Vagina (tissue), 2 donors: ENCODE data around the gene RFWD3. TPM values are rescaled to one million over a fixed set of nuclear protein-coding genes. Genes with fewer than 3 reads are reported as not detected.

Experiments
- DNase-seq, 2 donors: peaks; one replicate each; pipeline ENCODE4 v3.0.0-alpha.2; 2017; ENCODE audit errors: extremely low spot score in 2 of 2
- H3K27ac ChIP-seq: fragments of 200-600 bp; sonication (generic); one replicate; pipeline ENCODE4 v1.5.1; 2019
- H3K27me3 ChIP-seq: fragments of 200-600 bp; sonication (generic); one replicate; pipeline ENCODE4 v1.5.1; 2019
- H3K36me3 ChIP-seq, 2 donors: fragments of 200-600 bp; sonication (generic); one replicate each; pipeline ENCODE4 v1.5.1; 2017 to 2019
- H3K4me1 ChIP-seq: fragments of 200-600 bp; sonication (generic); one replicate; pipeline ENCODE4 v1.5.1; 2019
- H3K4me3 ChIP-seq, 2 donors: fragments of 200-600 bp; sonication (generic); 1 replicate in 1 of 2; 2 replicates in 1 of 2; pipeline ENCODE4 v1.5.1; 2016 to 2019
- H3K9me3 ChIP-seq: fragments of 200-600 bp; sonication (generic); one replicate; pipeline ENCODE4 v1.5.1; 2019
- CTCF ChIP-seq, 3 experiments: fragments of 450-650 bp in 2 of 3; fragments of 200-600 bp in 1 of 3; sonication (generic) in 1 of 3; IDR thresholded peaks; one replicate each; pipeline ENCODE4 v1.5.1; 2017 to 2019; ENCODE audit warnings: antibody characterized with exemption in 3 of 3, mild to moderate bottlenecking in 2 of 3, moderate library complexity in 2 of 3
- POLR2A ChIP-seq, 2 donors: fragments of 450-650 bp; IDR thresholded peaks; one replicate each; pipeline ENCODE4 v1.6.1; 2017; ENCODE audit warnings: antibody characterized with exemption in 2 of 2, mild to moderate bottlenecking in 2 of 2, moderate library complexity in 2 of 2
- POLR2AphosphoS5 ChIP-seq, 2 donors: sonication (generic); formaldehyde crosslinking; IDR thresholded peaks; one replicate each; pipeline ENCODE4 v1.9.0; 2017; ENCODE audit warnings: antibody characterized with exemption in 2 of 2, mild to moderate bottlenecking in 2 of 2, low read depth in 1 of 2; ENCODE audit not compliant: insufficient read depth in 1 of 2
- intact Hi-C: fragments of 100-400 bp; cut with DNase I; formaldehyde crosslinking; loops from one replicate; pipeline ENCODE4 v1.15.1; 2023
- total RNA-seq: library from RNA; depleted of rRNA; stranded (reverse); fragments of >200 nt; gene quantifications from one replicate; pipeline ENCODE4 v1.2.3, GENCODE V29; 2016

RFWD3 gene
- total RNA-seq, 1 donor from 2014 or later: 36.3 TPM

- Histone ChIP-seq H3K9me3 (no peaks in the 10 kb centered on the region), H3K27me3 (no peaks in the 10 kb centered on the region), H3K27ac (no peak overlapping the region), H3K4me1 (peaks cover 34% of the 10 kb centered on the region), H3K4me3 (no peak overlapping the region), H3K36me3 (peaks cover 0 to 4% of the 10 kb centered on the region in 2 donors)
- DNase-seq: no peak
- intact Hi-C loops: no loop called here
- no peak for TF ChIP-seq POLR2AphosphoS5 (IDR thresholded peaks at IDR 0.05; ENCODE audit: insufficient read depth in 1 of 2, low read depth in 1 of 2)
Observed at GRCh38 chr16:74583926-74584666, 82.6 kb downstream of the RFWD3 start.

- Histone ChIP-seq H3K4me1 (peaks cover 44% of the 10 kb centered on the region), H3K27me3 (no peaks in the 10 kb centered on the region), H3K9me3 (no peaks in the 10 kb centered on the region), H3K27ac (no peak overlapping the region), H3K36me3 (no peaks in the 10 kb centered on the region), H3K4me3 (no peak overlapping the region)
- no peak for TF ChIP-seq POLR2A (IDR thresholded peaks at IDR 0.05)
- TF ChIP-seq CTCF (IDR thresholded peaks at IDR 0.05): no peak
- no peak for TF ChIP-seq POLR2AphosphoS5 (IDR thresholded peaks at IDR 0.05; ENCODE audit: insufficient read depth in 1 of 2, low read depth in 1 of 2)
- intact Hi-C loops: no loop called here
- no peak for DNase-seq
Observed at GRCh38 chr16:74582970-74583369, 83.7 kb downstream of the RFWD3 start.

- no peak for DNase-seq
- TF ChIP-seq POLR2A (IDR thresholded peaks at IDR 0.05) (no peak), CTCF (IDR thresholded peaks at IDR 0.05) (no peak), POLR2AphosphoS5 (IDR thresholded peaks at IDR 0.05; ENCODE audit: insufficient read depth in 1 of 2, low read depth in 1 of 2) (no peak)
- no peaks in the 10 kb centered on the region for H3K9me3 ChIP-seq
- no peaks in the 10 kb centered on the region for H3K36me3 ChIP-seq
- no peak overlapping the region for H3K4me3 ChIP-seq
- intact Hi-C loops: no loop called here
- peaks cover 59% of the 10 kb centered on the region for H3K4me1 ChIP-seq
- no peaks in the 10 kb centered on the region for H3K27me3 ChIP-seq
- H3K27ac ChIP-seq: no peak overlapping the region
Observed at GRCh38 chr16:74580833-74581232, 85.8 kb downstream of the RFWD3 start.

- H3K9me3 ChIP-seq: no peaks in the 10 kb centered on the region
- intact Hi-C loops: no loop called here
- DNase-seq: no peak
- no peaks in the 10 kb centered on the region for H3K27me3 ChIP-seq
- no peak overlapping the region for H3K27ac ChIP-seq
- no peak overlapping the region for H3K4me3 ChIP-seq
- no peak for TF ChIP-seq CTCF (IDR thresholded peaks at IDR 0.05)
- TF ChIP-seq POLR2AphosphoS5 (IDR thresholded peaks at IDR 0.05; ENCODE audit: insufficient read depth in 1 of 2, low read depth in 1 of 2): no peak
- no peak for TF ChIP-seq POLR2A (IDR thresholded peaks at IDR 0.05)
- H3K4me1 ChIP-seq: peaks cover 63% of the 10 kb centered on the region
- H3K36me3 ChIP-seq: no peaks in the 10 kb centered on the region
Observed at GRCh38 chr16:74578838-74579237, 87.8 kb downstream of the RFWD3 start.

- intact Hi-C loops: no loop called here
- Histone ChIP-seq H3K4me1 (peaks cover 63% of the 10 kb centered on the region), H3K27me3 (no peaks in the 10 kb centered on the region), H3K27ac (no peak overlapping the region), H3K36me3 (no peaks in the 10 kb centered on the region), H3K9me3 (no peaks in the 10 kb centered on the region), H3K4me3 (no peak overlapping the region)
- DNase-seq: no peak
- TF ChIP-seq POLR2AphosphoS5 (IDR thresholded peaks at IDR 0.05; ENCODE audit: insufficient read depth in 1 of 2, low read depth in 1 of 2) (no peak), POLR2A (IDR thresholded peaks at IDR 0.05) (no peak), CTCF (IDR thresholded peaks at IDR 0.05) (no peak)
Observed at GRCh38 chr16:74578433-74578832, 88.2 kb downstream of the RFWD3 start.
